HepG2 (cell line): ENCODE data around the gene PASK. TPM values are rescaled to one million over a fixed set of nuclear protein-coding genes. Genes with fewer than 3 reads are reported as not detected.
A peak's percentile ranks its signal among the peaks of the same experiment; 100 is the strongest.

Experiments
- ARNTL ChIP-seq: sonication (generic); formaldehyde crosslinking; IDR thresholded peaks from 2 replicates; pipeline ENCODE4 v1.4.0; 2020; ENCODE audit warnings: mild to moderate bottlenecking, missing genetic modification reagents
- ATF5 ChIP-seq: sonication (generic); formaldehyde crosslinking; IDR thresholded peaks from 2 replicates; pipeline ENCODE4 v1.4.0; 2020; ENCODE audit warnings: mild to moderate bottlenecking, low read depth, missing genetic modification reagents
- FOXK1 ChIP-seq: sonication (generic); formaldehyde crosslinking; IDR thresholded peaks from 2 replicates; pipeline ENCODE4 v1.4.0; 2020; ENCODE audit warnings: low read depth, missing genetic modification reagents, borderline replicate concordance
- FOXM1 ChIP-seq: sonication (generic); formaldehyde crosslinking; IDR thresholded peaks from 2 replicates; pipeline ENCODE4 v1.5.0; 2020; ENCODE audit warnings: missing genetic modification reagents
- MEIS1 ChIP-seq: sonication (generic); formaldehyde crosslinking; IDR thresholded peaks from 2 replicates; pipeline ENCODE4 v1.9.0; 2021; ENCODE audit warnings: mild to moderate bottlenecking, missing genetic modification reagents, moderate library complexity, borderline replicate concordance
- MXD3 ChIP-seq: IDR thresholded peaks from 2 replicates; pipeline ENCODE4 v1.6.1; 2016; ENCODE audit warnings: mild to moderate bottlenecking, missing biosample characterization, missing genetic modification reagents
- NFKBIZ ChIP-seq: IDR thresholded peaks from 2 replicates; pipeline ENCODE4 v1.6.1; 2018; ENCODE audit warnings: missing genetic modification reagents, missing compliant biosample characterization
- ONECUT2 ChIP-seq: sonication (generic); formaldehyde crosslinking; IDR thresholded peaks from 2 replicates; pipeline ENCODE4 v1.4.0; 2020; ENCODE audit warnings: missing genetic modification reagents
- RAD21 ChIP-seq: fragments of 450-650 bp; formaldehyde crosslinking; IDR thresholded peaks from 2 replicates; pipeline ENCODE4 v1.5.0; 2020; ENCODE audit warnings: mild to moderate bottlenecking
- SALL2 ChIP-seq: sonication (generic); formaldehyde crosslinking; IDR thresholded peaks from 2 replicates; pipeline ENCODE4 v1.8.1; 2023; ENCODE audit warnings: mild to moderate bottlenecking, missing genetic modification reagents, inconsistent platforms
- TOE1 ChIP-seq: sonication (generic); formaldehyde crosslinking; IDR thresholded peaks from 2 replicates; pipeline ENCODE4 v1.4.0; 2020; ENCODE audit warnings: mild to moderate bottlenecking, missing genetic modification reagents
- XBP1 ChIP-seq: sonication (generic); formaldehyde crosslinking; IDR thresholded peaks from 2 replicates; pipeline ENCODE4 v1.5.0; 2020; ENCODE audit warnings: missing genetic modification reagents
- ZFAT ChIP-seq: sonication (generic); formaldehyde crosslinking; conservative IDR thresholded peaks from 2 replicates; pipeline ENCODE4 v1.8.1; 2023; ENCODE audit warnings: missing genetic modification reagents, inconsistent platforms
- ZNF143 ChIP-seq: sonication (generic); formaldehyde crosslinking; IDR thresholded peaks from 2 replicates; pipeline ENCODE4 v1.4.0; 2020; ENCODE audit warnings: missing genetic modification reagents
- ZNF160 ChIP-seq: sonication (generic); formaldehyde crosslinking; IDR thresholded peaks from 2 replicates; pipeline ENCODE4 v1.8.0; 2022; ENCODE audit warnings: mild to moderate bottlenecking, inconsistent platforms, missing genetic modification reagents
- ZNF3 ChIP-seq: IDR thresholded peaks from 2 replicates; pipeline ENCODE4 v1.7.0; 2017; ENCODE audit warnings: inconsistent platforms
- ZNF317 ChIP-seq: sonication (generic); formaldehyde crosslinking; IDR thresholded peaks from 2 replicates; pipeline ENCODE4 v1.5.0; 2020; ENCODE audit warnings: mild to moderate bottlenecking, missing genetic modification reagents
- ZNF333 ChIP-seq: sonication (generic); formaldehyde crosslinking; IDR thresholded peaks from 2 replicates; pipeline ENCODE4 v1.4.0; 2020; ENCODE audit warnings: mild to moderate bottlenecking, missing genetic modification reagents, borderline replicate concordance
- ZNF367 ChIP-seq: sonication (generic); formaldehyde crosslinking; IDR thresholded peaks from 2 replicates; pipeline ENCODE4 v1.4.0; 2020; ENCODE audit warnings: missing genetic modification reagents, borderline replicate concordance
- ZNF574 ChIP-seq: sonication (generic); formaldehyde crosslinking; IDR thresholded peaks from 2 replicates; pipeline ENCODE4 v1.4.0; 2020; ENCODE audit warnings: missing genetic modification reagents
- ZNF7 ChIP-seq: IDR thresholded peaks from 2 replicates; pipeline ENCODE4 v1.6.1; 2016; ENCODE audit warnings: missing biosample characterization, missing genetic modification reagents
- ZNF788 ChIP-seq: sonication (generic); formaldehyde crosslinking; IDR thresholded peaks from 2 replicates; pipeline ENCODE4 v1.5.0; 2020; ENCODE audit warnings: mild to moderate bottlenecking, missing genetic modification reagents, borderline replicate concordance
- ZNF790 ChIP-seq: sonication (generic); formaldehyde crosslinking; IDR thresholded peaks from 2 replicates; pipeline ENCODE4 v1.8.0; 2022; ENCODE audit warnings: missing genetic modification reagents, mild to moderate bottlenecking, borderline replicate concordance
- ZNF83 ChIP-seq: sonication (generic); formaldehyde crosslinking; IDR thresholded peaks from 2 replicates; pipeline ENCODE4 v1.4.0; 2020; ENCODE audit warnings: missing genetic modification reagents, mild to moderate bottlenecking, borderline replicate concordance
- polyA plus RNA-seq, 8 experiments: library from polyadenylated mRNA; depleted of rRNA in 3 of 8; stranded (reverse) in 7 of 8; unstranded in 1 of 8; fragments of >200 nt; fragmentation: Illumina TruSeq in 4 of 8; extraction: Trizol in 4 of 8; gene quantifications; 2 replicates each; pipeline versions ENCODE4 v1.2.1 to v1.2.3, GENCODE V29; 2011 to 2016; ENCODE audit warnings: low read depth in 4 of 8, missing spikeins in 1 of 8, mixed read lengths in 1 of 8; ENCODE audit not compliant: insufficient read depth in 1 of 8
- total RNA-seq, 5 experiments: library from RNA; depleted of rRNA; stranded (reverse); fragments of >200 nt; fragmentation: Illumina TruSeq; extraction: Trizol; gene quantifications; 2 replicates each; pipeline ENCODE4 v1.2.3, GENCODE V29; 2016; ENCODE audit warnings: low read depth in 1 of 5
- TF ChIP-seq, protein P1 (sequence below): sonication (generic); formaldehyde crosslinking; IDR thresholded peaks from 2 replicates; pipeline ENCODE4 v1.5.1; 2020; ENCODE audit warnings: mild to moderate bottlenecking, missing genetic modification reagents, borderline replicate concordance

The PASK gene
- total and polyA plus RNA-seq, 2 of the 13 experiments (the other 11 are each of a cell fraction or from before 2014, with no cell fraction given) = 6.9 to 17.0 TPM

DNA sequence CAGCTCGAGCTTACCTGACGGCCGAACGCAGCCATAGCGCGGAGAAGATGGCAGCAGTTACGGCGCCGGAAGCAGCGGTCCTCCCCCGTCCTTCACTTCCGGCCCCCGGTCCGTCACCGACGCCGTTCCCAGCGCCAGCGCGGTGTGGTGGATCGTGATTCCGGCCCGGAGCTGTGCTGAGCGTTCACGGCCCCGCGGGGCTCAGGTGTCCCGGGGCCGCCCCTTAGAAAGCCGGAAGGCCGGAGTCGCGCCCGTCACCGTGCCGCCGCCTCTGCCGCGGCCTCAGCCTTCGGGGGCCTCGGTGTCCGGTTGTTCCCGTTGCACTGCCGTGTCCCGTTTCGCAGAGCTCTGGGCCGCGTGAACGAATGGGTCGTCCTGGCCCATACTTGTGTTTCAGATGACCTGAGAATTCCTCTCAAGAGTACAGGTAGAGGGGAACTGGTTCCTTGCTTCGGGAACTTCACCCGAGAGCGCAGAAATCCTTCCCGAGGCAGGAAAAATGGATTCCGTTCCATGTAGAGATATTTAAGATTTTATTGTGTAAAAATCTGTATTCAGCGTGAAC, 47.0 kb downstream of the PASK start, which contains the start of gene MTERF4 (continued):
- TF ChIP-seq ZNF574 (CRISPR knock-in tag) (peak; percentile 98), XBP1 (CRISPR knock-in tag) (no peak), ZFAT (CRISPR knock-in tag) (0 out of 2 replicates have a peak, but pooled peaks have one; percentile 72), MXD3 (peak; percentile 98), ZNF143 (CRISPR knock-in tag) (peak; percentile 77), ATF5 (CRISPR knock-in tag) (0 out of 2 replicates have a peak, but pooled peaks have one; percentile 6), ZNF367 (peak; percentile 90), ZNF160 (CRISPR knock-in tag) (peak; percentile 98), SALL2 (CRISPR knock-in tag) (peak; percentile 99), ZNF788 (CRISPR knock-in tag) (peak; percentile 100), ARNTL (peak; percentile 62; the same call in 1 of the 2 replicates), ZNF3 (CRISPR knock-in tag) (peak; percentile 53; the same call in 1 of the 2 replicates), ZNF317 (CRISPR knock-in tag) (peak; percentile 95), NFKBIZ (peak; percentile 98), FOXK1 (CRISPR knock-in tag) (peak; percentile 99), ONECUT2 (0 out of 2 replicates have a peak, but pooled peaks have one; percentile 27), ZNF83 (CRISPR knock-in tag) (no peak; the same call in 1 of the 2 replicates), MEIS1 (CRISPR knock-in tag) (peak; percentile 96; the same call in 1 of the 2 replicates), ZNF333 (CRISPR knock-in tag) (peak; percentile 77), TOE1 (CRISPR knock-in tag) (peak; percentile 94; the same call in 1 of the 2 replicates), ZNF790 (CRISPR knock-in tag) (peak; percentile 99), ZNF7 (CRISPR knock-in tag) (peak; percentile 68; the same call in 1 of the 2 replicates), RAD21 (CRISPR knock-in tag) (peak; percentile 92), FOXM1 (CRISPR knock-in tag) (peak; percentile 96)
- TF ChIP-seq, protein P1, sequence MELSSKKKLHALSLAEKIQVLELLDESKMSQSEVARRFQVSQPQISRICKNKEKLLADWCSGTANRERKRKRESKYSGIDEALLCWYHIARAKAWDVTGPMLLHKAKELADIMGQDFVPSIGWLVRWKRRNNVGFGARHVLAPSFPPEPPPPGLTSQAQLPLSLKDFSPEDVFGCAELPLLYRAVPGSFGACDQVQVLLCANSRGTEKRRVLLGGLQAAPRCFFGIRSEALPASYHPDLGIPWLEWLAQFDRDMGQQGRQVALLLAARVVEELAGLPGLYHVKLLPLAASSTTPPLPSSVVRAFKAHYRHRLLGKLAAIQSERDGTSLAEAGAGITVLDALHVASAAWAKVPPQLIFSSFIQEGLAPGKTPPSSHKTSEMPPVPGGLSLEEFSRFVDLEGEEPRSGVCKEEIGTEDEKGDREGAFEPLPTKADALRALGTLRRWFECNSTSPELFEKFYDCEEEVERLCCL = peak; percentile 98
